ENCODE data around the gene SART1. TPM values are rescaled to one million over a fixed set of nuclear protein-coding genes. Genes with fewer than 3 reads are reported as not detected.
A peak's percentile ranks its signal among the peaks of the same experiment; 100 is the strongest.

SART1 gene
- total RNA-seq, 1 experiment from 2014 or later: 74.6 TPM

DNA sequence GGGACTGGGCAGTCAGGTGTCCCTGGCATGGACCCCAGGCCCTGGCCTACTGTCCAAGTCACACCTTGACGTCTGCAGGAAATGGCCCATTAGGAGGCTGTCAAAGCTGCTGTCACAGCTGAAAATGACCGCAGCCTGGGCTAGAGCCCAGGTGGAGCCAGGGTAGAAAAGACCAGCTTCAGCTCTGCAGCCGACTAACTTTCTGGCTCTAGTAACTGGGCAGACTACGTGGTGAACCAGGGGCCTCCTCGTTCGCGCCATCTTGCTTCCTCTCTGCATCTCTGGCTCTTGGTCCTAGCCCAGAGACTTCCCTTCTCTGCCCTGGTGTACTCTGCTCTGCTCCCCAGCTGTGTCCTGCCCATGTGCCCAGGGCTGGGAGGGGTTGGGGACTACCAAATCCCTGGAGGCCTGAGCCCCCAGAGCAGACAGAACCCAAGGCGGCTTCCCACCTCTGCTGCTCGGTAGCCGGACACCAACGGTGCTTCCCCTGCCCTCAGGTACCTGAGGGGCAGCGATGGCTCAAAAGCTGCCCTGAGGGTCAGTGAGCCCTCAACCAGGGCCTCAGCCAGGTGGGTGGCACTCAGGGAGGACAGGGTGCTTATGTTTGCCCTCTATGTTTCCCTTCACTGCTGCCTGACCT lies 19.7 kb downstream of the SART1 start:
- intact Hi-C loops (cut with micrococcal nuclease; ENCODE audit: unreplicated experiment): no loop called here
- Histone ChIP-seq H3K9me2 (ENCODE audit: insufficient read depth) (no peaks in the 10 kb centered on the region), H3K9me3 (ENCODE audit: insufficient read depth, low read depth) (no peaks in the 10 kb centered on the region), H3K36me3 (ENCODE audit: low read depth) (peaks cover 7% of the 10 kb centered on the region; the same call in 1 of the 2 replicates), H3K4me1 (replicated peaks; ENCODE audit: insufficient read depth) (no peaks in the 10 kb centered on the region), H3K4me3 (no peak overlapping the region), H2AFZ (no peak overlapping the region), H3F3A (ENCODE audit: insufficient read depth, low read depth) (peaks cover 24% of the 10 kb centered on the region; the same call in 1 of the 2 replicates), H3K27ac (no peak overlapping the region), H3K4me2 (no peak overlapping the region), H3K27me3 (ENCODE audit: insufficient read depth, low read depth) (no peaks in the 10 kb centered on the region), H4K20me1 (ENCODE audit: insufficient read depth) (peaks cover 7% of the 10 kb centered on the region; the same call in 1 of the 2 replicates), H3K79me2 (ENCODE audit: low read depth) (no peaks in the 10 kb centered on the region)
- no TSS peak for BruUV-seq (replicated peaks)
- POLR2A ChIA-PET (ENCODE audit: unreplicated experiment): no interaction called here
- CTCF ChIA-PET: no interaction called here
- TF ChIP-seq, protein P1, sequence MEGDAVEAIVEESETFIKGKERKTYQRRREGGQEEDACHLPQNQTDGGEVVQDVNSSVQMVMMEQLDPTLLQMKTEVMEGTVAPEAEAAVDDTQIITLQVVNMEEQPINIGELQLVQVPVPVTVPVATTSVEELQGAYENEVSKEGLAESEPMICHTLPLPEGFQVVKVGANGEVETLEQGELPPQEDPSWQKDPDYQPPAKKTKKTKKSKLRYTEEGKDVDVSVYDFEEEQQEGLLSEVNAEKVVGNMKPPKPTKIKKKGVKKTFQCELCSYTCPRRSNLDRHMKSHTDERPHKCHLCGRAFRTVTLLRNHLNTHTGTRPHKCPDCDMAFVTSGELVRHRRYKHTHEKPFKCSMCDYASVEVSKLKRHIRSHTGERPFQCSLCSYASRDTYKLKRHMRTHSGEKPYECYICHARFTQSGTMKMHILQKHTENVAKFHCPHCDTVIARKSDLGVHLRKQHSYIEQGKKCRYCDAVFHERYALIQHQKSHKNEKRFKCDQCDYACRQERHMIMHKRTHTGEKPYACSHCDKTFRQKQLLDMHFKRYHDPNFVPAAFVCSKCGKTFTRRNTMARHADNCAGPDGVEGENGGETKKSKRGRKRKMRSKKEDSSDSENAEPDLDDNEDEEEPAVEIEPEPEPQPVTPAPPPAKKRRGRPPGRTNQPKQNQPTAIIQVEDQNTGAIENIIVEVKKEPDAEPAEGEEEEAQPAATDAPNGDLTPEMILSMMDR (conservative IDR thresholded peaks at IDR 0.05): no peak
- no peak for TF ChIP-seq EZH2 (IDR thresholded peaks at IDR 0.05; ENCODE audit: low read depth)
- DNase-seq: no peak

DNA sequence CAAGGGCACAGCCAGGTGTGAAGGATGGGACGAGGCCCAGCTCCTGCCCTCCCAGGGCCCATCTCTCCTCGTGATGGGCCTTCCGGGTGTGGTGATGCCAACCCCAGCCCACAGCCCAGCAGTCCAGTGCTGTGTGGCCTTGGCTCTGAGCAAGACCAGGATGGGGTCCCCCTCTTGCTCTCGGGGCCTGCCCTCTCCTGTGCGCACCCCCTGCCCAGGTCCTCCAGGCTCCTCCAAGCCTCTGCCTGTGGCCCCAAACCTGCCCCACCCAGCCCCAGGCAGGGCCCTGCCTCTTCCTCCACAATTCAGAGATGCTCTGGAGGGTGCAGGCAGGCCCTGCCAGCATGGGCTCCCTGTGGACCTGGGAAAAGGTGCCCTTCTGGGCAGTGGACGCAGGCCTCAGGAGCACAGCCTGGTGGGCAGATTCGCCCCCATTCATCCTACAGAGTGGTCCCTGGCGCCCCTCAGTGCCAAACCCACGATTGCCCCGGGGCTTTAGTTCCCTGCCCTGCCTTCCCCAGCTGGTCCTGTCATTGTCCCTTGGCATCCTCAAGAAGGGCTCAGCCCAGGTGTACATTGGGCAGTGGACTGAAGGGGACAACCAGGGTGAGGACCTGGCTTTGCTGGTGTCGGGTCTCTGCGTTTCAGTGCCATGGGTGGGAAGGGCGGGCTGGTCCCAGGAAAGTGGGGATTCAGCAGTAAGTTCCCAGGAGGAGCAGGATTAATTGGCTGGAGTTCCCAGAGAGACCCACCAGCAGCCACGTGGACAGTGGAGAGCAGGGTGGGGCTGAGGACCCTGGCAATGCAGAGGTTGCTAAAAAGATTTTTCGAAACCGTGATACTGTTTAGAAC lies 20.7 kb downstream of the SART1 start:
- Histone ChIP-seq H2AFZ (no peak overlapping the region), H3K36me3 (ENCODE audit: low read depth) (0 out of 2 replicates have a peak, but pooled peaks cover 4% of the 10 kb centered on the region), H3F3A (ENCODE audit: insufficient read depth, low read depth) (peaks cover 30% of the 10 kb centered on the region; the same call in 1 of the 2 replicates), H3K27ac (no peak overlapping the region), H4K20me1 (ENCODE audit: insufficient read depth) (0 out of 2 replicates have a peak, but pooled peaks cover 1% of the 10 kb centered on the region), H3K4me1 (replicated peaks; ENCODE audit: insufficient read depth) (peaks cover 4% of the 10 kb centered on the region; the same call in 1 of the 2 replicates), H3K79me2 (ENCODE audit: low read depth) (no peaks in the 10 kb centered on the region), H3K9me2 (ENCODE audit: insufficient read depth) (no peaks in the 10 kb centered on the region), H3K4me3 (no peak overlapping the region), H3K9me3 (ENCODE audit: insufficient read depth, low read depth) (no peaks in the 10 kb centered on the region), H3K27me3 (ENCODE audit: insufficient read depth, low read depth) (no peaks in the 10 kb centered on the region), H3K4me2 (no peak overlapping the region)
- TF ChIP-seq, protein P1 (conservative IDR thresholded peaks at IDR 0.05): no peak
- TF ChIP-seq EZH2 (IDR thresholded peaks at IDR 0.05; ENCODE audit: low read depth): no peak
- POLR2A ChIA-PET (ENCODE audit: unreplicated experiment): no interaction called here
- BruUV-seq (replicated peaks): TSS peak; percentile 6
- CTCF ChIA-PET: interaction anchor here (0.6 to 0.7 kb wide), 2 partner anchors 98 to 146 kb away, joined by 4 to 5 read pairs; no protein-coding TSS in a partner anchor
- intact Hi-C loops (cut with micrococcal nuclease; ENCODE audit: unreplicated experiment): no loop called here
- DNase-seq: no peak

DNA sequence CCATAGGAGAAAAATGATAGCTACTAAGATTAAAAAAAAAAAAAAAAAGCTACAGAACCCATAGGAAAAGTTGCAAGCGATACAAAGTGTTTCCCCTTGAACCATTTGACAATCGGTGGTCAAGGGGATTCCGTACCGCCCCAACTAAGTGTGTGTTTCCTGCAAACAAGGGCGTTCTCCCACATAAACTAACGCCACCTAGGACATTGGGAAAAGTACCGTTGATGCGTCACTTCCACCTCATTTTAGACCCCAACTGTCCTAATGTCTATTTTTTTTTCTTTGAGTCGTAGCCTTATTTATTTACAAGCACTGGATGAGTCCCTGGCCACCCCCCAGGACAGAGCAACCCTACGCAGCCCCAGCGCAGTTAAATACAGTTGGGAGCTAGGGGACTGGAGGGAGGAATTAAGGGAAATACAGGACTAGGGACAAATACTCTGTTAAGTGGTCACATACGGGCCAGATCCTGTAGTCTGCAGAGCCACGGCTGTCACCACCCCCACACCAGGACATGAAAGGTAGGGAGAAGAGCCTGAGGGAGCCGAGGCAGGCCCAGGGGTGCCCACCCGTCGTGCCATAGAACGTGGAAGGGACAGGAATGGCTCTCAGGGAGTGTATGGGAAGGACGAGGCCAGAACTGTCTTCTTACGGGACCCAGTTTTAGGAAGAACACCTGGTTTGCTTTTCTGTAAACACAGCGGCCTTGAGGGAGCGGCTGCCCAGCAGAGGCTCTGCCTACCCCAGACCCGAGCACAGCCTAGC lies 21.5 kb downstream of the SART1 start:
- ChIA-PET CTCF (interaction anchor here (0.6 to 0.7 kb wide), 2 partner anchors 99 to 147 kb away, joined by 4 to 5 read pairs; no protein-coding TSS in a partner anchor), POLR2A (ENCODE audit: unreplicated experiment) (no interaction called here)
- Histone ChIP-seq H3K4me3 (no peak overlapping the region), H3K36me3 (ENCODE audit: low read depth) (0 out of 2 replicates have a peak, but pooled peaks cover 4% of the 10 kb centered on the region), H3F3A (ENCODE audit: insufficient read depth, low read depth) (peaks cover 27% of the 10 kb centered on the region; the same call in 1 of the 2 replicates), H2AFZ (no peak overlapping the region), H3K27me3 (ENCODE audit: insufficient read depth, low read depth) (no peaks in the 10 kb centered on the region), H3K4me2 (no peak overlapping the region), H3K27ac (no peak overlapping the region), H4K20me1 (ENCODE audit: insufficient read depth) (no peaks in the 10 kb centered on the region), H3K4me1 (replicated peaks; ENCODE audit: insufficient read depth) (peaks cover 4% of the 10 kb centered on the region; the same call in 1 of the 2 replicates), H3K9me2 (ENCODE audit: insufficient read depth) (no peaks in the 10 kb centered on the region), H3K9me3 (ENCODE audit: insufficient read depth, low read depth) (no peaks in the 10 kb centered on the region), H3K79me2 (ENCODE audit: low read depth) (no peaks in the 10 kb centered on the region)
- no peak for DNase-seq
- BruUV-seq (replicated peaks): no TSS peak
- intact Hi-C loops (cut with micrococcal nuclease; ENCODE audit: unreplicated experiment): no loop called here
- no peak for TF ChIP-seq EZH2 (IDR thresholded peaks at IDR 0.05; ENCODE audit: low read depth)
- TF ChIP-seq, protein P1 (conservative IDR thresholded peaks at IDR 0.05): no peak

Data from PC-9 (cell line).